Stimulated activated CD4-positive, alpha-beta T cell treated with anti-CD3 and anti-CD28 coated beads, Interleukin-1b, Interleukin-23, amount 100 ng/mL, for 24 hours (primary cell): ENCODE data around the gene ABCA13.
"Not testable (repeated sequence)": the region's sequence is repeated elsewhere in the genome, so short reads cannot be mapped to it uniquely, and the experiment has no call there.

Source experiments
- DNase-seq, 4 experiments: peaks; one replicate each; pipeline ENCODE4 v3.0.0-alpha.2; 2020; ENCODE audit warnings: low read depth in 4 of 4, low spot score in 1 of 4

The ABCA13 gene, protein sequence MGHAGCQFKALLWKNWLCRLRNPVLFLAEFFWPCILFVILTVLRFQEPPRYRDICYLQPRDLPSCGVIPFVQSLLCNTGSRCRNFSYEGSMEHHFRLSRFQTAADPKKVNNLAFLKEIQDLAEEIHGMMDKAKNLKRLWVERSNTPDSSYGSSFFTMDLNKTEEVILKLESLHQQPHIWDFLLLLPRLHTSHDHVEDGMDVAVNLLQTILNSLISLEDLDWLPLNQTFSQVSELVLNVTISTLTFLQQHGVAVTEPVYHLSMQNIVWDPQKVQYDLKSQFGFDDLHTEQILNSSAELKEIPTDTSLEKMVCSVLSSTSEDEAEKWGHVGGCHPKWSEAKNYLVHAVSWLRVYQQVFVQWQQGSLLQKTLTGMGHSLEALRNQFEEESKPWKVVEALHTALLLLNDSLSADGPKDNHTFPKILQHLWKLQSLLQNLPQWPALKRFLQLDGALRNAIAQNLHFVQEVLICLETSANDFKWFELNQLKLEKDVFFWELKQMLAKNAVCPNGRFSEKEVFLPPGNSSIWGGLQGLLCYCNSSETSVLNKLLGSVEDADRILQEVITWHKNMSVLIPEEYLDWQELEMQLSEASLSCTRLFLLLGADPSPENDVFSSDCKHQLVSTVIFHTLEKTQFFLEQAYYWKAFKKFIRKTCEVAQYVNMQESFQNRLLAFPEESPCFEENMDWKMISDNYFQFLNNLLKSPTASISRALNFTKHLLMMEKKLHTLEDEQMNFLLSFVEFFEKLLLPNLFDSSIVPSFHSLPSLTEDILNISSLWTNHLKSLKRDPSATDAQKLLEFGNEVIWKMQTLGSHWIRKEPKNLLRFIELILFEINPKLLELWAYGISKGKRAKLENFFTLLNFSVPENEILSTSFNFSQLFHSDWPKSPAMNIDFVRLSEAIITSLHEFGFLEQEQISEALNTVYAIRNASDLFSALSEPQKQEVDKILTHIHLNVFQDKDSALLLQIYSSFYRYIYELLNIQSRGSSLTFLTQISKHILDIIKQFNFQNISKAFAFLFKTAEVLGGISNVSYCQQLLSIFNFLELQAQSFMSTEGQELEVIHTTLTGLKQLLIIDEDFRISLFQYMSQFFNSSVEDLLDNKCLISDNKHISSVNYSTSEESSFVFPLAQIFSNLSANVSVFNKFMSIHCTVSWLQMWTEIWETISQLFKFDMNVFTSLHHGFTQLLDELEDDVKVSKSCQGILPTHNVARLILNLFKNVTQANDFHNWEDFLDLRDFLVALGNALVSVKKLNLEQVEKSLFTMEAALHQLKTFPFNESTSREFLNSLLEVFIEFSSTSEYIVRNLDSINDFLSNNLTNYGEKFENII (N-terminal part only)

DNA sequence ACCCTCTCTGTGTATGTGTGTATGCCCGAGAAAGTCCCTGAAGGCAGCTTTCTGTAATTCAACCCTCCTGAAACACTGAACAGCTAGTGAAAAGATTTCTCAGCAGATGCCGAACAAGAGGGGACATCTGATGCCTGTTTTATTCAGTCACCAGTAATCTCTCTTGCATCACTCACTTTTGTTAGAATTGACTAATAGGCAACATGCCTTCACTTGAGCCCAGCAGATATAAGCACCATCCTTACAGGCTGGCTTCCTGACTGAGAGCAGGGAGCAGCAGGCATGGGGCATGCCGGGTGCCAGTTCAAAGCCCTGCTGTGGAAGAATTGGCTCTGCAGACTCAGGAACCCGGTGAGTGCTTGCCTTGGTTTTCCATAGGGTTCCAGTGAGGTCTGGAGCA lies at the start of gene ABCA13:
Gene ABCA13, plus strand, starts transcription at position 257 of the 400 bp plus-strand sequence. Its CDS starts 26 bp downstream, at position 283.
- DNase-seq, result no peak

DNA sequence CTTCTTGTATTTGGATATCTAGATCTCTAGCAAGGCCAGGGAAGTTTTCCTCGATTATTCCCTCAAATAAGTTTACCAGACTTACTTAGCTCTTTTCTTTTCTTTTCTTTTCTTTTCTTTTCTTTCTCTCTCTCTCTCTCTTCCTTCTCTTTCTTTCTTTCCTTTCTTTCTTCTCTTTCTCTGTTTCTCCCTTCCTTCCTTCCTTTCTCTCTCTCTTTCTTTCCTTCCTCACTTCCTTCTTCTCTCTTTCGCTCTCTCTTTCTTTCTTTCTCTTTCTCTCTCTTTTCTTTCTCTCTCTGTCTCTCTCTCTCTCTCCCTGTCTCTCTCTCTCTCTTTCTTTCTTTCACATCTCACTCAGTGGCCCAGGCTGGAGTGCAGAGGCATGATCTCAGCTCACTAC lies 45.2 kb upstream of the ABCA13 start:
- no peak for DNase-seq

DNA sequence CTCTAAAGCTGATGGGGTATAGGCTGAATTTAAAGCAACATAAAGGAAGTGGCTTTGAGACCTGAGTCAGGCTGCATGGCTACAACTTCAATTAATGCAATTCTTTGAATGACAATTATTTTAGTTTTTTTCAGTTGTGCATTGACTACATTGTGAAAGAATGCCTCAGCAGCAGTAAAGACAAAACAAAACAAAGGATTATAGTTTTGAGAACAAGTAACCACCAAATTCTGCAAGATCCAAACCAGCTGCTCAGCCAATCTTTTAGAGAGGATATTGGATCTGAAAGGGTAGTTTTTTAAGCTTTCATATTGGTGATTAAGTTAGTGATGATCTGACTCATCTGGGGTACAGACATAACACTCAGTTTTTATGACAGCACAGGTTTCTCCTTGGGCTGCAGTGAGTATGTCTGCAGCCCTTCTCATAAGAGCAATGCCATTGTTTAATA lies 40.6 kb upstream of the ABCA13 start:
- no peak for DNase-seq

DNA sequence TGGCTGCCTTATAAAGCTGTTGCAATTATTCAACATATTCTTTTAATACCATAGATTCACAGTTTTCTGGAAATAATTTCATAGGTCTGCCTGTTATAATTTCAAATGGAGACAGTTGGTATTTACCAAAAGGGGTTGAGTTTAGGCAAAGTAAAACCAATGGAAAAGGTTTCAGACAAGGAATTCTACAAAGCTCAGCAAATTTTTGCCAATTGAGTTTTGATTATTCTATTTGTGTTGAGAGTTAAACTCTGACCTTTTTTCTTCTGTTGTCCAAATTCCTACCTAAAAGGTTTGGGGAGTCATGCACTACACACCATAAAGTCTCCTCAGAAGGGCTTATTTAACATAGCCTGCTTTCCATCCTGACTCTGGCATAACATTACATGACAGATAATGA lies 38.5 kb upstream of the ABCA13 start:
- no peak for DNase-seq

DNA sequence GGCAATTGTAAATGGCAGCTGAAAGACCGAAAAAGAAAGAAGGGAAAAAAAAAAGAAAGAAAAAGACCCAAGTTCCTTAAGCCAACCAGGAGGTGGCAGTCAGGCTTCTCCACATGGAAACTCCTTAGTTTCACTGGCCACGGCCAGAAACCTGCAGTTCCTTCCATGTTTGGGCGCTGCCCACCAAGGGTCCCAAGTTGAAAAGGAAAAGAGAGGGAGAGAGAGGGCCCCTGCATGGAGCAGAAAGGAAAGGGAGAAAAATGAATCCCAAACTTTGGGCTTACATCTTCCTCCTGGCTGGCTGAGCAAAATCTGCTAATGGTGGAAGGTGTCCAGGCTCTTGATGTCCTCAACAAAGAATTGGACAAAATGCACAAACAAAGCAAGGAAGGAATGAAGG lies 31.8 kb upstream of the ABCA13 start:
- DNase-seq, result no peak

DNA sequence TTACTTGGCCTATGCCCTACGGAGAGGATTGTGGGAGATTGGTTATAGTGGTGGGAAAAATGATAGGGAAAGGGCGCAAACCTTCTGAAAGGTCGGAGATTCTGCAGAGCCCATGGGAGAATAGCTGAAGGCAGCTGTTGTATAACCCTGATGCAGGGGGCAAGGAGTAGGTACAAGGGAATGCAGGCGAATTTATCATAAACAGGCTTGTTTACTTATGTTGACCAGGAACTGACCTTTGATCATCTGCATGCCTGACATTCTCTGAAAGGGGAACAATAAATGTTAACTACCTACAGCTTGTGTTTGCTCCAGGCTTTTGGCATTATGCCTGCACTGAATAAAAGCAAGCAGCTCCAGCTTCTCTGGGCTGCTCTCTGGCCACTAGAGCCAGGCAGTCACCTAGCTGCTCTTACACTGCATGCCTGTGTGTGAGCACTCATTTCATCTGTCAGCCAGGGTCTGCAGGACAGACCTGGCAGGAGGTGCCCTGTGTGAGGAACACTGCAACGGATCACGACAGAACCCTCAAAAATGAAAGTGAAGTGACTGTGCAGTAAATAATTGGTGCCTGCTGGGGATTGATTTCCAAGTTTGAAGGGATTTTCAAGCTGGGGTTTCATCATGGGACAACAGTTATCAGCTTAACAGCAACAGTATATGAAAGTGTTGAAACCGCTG lies 31.1 kb upstream of the ABCA13 start:
- no peak for DNase-seq

DNA sequence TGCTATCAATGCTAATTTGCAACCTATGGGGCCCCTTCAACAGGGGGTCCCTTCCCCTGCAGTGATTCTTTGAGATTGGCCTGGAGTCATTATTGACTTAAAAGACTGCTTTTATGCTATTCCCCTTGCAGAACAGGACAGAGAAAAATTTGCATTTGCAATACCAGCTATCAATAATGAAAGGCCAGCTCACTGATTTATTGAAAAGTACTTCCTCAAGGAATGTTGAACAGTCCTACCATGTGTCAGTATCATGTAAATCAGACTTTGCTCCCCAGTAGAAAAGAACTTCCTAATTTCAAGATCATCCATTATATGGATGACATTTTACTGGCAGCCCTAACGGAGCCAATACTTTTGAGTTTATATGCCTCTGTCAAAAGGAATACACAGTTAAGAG lies 29.7 kb upstream of the ABCA13 start:
- no peak for DNase-seq

DNA sequence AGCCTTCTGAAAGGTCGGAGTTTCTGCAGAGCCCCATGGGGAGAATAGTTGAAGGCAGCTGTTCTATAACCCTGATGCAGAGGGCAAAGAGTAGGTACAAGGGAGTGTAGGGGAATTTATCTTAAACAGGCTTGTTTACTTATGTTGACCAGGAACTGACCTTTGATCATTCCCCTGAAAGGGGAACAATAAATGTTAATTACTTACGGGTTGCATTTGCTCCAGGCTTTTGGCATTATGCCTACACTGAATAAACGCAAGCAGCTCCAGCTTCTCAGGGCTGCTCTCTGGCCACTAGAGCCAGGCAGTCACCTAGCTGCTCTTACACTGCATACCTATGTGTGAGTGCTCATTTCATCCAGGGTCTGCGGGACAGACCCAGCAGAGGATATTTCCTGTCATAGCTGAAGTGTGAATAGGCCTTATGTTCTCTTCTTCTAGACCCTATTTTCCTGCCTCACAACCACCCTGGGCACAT lies 26.9 kb upstream of the ABCA13 start:
- DNase-seq, result no peak

DNA sequence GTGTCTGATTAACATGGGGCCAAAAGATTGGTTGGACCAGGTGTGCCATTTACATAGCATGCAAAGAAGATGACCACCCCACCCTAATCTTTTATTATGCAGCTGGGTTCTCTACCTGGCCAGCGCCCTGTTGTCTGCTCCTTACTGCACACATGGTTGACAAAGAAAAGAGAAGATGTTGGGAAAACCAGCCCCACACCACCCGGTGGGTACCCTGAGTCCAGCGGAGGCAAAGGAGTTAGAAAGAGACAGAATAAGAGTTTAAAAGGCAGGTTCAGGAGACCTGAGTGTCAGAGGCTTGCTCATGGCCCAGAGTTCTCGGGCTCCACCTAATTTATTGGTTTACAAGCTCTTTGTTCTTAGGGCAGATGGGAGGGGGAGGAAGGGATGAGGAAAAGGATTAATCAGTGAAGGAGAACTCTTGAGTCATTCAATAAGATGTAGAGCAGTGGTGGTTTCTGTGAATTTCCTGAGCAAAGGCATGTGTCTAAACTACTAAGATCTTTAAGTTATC lies 24.1 kb upstream of the ABCA13 start:
- DNase-seq, result no peak

DNA sequence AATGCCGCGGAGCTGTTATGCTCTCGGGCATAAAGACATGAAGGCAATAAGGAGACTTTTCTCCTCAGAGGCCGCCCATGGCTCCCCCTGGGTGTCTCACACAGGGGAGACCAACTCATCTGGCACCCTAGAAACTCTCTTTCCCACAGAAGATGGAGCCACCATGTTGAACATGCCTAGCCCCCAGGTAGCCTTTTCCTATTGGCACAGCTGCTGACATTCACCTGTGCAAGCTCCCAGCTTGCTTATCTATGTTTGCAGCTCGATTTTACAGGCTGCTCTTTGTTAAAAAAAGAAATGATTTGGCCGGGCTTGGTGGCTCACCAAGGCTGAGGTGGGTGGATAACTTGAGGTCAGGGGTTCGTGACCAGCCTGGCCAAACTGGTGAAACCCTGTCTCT lies 23.6 kb upstream of the ABCA13 start:
- DNase-seq, result not testable (repeated sequence)

DNA sequence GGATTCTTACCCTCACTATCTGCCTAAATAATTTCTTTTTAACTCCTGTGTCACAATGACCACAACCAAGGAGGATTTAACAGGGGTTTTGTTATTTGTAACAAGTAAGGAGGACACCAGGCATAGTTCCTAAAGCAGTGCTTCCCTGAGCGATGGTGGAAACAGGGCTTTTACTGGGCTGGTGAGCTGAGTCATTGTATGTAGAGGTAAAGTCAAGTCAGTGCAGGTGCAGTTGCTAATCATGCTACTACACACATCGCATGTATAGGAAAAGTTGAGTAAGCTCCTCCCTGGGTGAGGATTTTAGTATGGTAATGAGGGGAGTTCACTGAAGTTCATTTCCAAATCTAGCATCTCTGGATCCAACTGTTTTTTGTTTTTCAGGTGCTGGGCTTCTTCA lies 22.9 kb upstream of the ABCA13 start:
- no peak for DNase-seq

DNA sequence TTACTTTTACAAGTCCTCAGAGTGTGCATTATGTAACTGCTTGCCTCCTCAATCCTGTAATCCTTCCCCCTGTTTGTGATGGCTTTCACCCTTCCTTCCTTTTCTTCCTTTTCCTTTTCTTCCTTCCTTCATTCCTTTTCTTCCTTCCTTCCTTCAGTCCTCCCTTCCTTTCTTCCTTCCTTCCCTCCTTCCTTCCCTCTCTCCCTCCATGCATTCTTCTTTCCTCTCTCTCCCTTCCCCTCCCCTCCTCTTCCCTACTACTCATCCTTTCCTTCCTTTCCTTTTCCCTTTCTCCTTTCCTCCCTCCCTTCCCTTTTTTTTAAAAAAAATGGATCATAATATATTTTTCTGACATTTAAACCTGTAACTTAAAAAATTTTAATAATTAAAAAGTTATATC lies 22.2 kb upstream of the ABCA13 start:
- DNase-seq, result no peak

DNA sequence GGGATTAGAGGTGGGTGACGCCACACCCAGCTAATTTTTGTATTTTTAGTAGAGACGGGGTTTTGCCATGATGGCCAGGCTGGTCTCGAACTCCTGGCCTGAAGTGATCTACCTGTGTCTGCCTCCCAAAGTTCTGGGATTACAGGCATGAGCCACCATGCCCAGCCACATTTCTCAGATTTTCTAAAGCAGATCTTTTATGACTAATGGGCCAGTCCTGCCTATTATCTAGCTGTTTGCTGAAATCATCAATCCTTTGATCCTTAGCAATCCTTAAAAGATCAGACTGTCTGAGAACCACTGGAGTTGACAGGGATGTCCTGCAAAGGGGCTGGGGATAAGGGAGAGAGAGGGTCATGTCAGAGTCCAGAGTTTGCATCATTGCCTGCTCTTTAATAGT lies 21.2 kb upstream of the ABCA13 start:
- DNase-seq, result no peak

DNA sequence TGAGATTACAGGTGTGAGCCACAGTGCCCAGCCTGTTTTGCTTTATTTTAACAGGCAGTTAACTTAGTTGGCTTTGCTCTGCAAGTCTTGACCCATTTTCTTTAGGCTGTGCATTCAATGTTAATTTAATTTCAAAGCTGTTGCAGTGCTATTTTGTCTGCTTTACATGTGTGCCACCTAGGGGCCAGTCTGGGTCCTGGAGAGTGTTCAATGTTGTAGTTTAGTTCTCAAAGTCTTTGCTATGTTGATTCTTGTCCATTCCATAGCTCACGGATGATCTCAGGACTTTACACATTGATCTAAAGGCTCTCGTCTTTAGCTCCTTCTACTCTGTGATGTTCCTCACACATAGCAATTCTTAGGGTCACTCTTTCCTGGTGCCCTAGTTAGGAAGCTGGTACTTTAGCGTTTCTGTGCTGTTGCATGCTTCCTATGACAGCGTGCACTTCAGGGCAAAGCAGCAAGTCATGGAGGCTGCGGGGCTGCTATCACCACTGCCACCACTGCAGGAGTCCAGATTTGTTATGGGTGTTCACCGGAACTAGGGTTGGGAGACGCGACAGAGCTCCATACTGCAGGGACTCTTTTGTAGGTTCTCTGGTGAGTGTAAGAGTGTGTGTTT lies 16.4 kb upstream of the ABCA13 start:
- DNase-seq, result peak in 1 of 4 experiments; percentile 11

DNA sequence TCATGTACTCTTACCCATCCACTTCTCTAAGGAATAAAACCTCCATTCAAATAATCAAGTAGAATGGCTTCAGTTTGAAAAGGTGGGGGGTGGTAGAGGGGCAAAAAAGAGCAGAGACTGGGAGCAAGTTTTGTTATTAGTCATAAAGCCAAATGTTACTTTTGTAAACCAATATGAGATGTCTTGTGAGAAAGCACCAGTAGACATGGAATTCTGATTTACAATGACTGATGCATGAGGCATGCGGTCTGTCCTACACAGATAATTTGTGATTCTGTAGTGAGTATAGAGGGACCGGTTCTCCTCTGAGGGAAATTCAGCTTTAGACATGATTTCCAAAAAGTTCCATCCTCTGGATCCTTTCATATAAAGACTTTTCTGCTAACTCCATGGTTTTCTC lies 12.9 kb upstream of the ABCA13 start:
- DNase-seq, result no peak

DNA sequence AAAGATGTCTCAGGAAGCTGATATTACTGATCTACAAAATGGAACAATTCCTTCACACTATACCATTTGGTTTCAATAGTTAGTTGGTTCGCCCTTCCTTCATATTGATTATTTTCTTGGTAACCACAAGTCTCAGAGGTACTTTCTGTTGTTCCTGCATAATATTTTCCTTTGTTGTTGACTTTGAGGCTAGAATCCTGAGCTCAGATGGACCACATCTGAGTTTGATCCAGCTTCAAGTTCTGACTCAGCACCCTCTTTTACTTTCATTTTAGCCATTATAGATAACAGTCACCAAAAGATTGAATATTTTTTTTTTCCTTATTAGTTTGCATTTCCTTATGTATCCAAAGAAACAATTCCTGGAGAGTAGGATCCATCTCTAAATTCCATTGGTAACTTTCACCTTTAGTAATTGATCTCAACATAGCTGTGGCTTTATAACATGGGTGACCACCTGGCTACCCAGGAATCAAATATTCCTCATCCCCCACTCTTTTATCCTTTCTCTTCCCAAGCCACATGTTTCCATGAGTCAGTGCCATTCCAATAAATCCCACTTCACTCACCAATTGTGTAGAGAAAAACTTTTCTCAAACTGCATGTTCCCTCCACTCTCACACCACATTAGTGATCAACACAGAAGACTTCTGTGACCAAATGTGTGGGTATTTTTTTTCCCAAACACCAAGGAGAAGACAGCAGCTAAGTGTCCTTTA lies 9.7 kb upstream of the ABCA13 start:
- no peak for DNase-seq

DNA sequence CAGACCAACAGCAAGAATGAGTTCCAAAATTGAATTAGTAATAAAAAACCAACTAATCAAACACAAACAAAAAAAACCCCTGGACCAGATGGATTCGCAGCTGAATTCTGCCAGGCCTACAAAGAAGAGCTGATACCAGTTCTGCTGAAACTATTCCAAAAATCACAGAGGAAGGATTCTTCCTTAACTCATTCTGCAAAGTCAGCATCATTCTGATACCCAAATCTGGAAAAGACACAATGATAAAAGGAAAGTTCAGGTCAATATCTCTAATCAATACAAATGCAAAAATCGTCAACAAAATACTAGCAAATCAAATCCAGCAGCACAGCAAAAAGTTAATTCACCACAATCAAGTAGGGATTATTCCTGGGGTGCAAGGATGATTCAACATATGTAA lies 6.1 kb upstream of the ABCA13 start:
- no peak for DNase-seq

DNA sequence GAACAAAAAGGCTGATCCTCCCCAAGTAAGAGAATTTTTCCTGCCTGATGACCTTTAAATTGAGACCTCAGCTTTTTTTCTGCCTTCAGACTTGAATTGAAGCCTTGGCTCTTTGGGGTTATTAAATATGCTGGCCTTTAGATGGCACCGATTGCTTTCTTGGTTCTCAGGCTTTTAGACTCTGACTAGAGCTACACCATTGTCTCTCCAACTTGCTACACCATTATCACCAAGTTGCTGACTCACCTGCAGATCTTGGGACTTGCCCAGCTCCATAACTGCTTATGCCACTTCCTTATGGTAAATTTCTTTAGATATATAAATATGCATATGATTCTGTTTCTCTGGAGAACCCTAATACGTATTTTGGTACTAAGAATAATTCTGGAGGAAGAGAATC lies 3.1 kb upstream of the ABCA13 start:
- no peak for DNase-seq

DNA sequence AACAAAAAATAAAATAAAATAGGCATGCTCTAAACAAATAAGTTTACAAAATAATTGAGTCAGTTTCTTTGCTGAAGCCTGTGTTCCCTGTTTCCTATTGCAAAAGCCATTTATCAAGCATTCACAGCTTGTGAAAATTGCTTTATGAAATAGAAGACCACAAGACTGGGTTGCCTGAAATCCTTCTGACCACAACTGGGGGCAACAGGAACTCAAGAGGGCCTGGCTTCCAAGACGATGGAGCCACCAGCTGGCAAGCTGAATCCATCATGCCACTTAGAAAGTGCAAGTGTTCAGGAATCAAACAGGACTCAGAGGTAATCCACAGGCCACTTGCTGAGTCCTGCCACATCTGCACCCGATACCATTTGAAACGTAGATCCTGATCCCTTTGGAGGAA lies 752 bp upstream of the ABCA13 start:
- DNase-seq, result no peak
